CD4-positive, alpha-beta T cell treated with Interleukin-15 for 4 hours (primary cell): ENCODE results near the gene PAPPA2.

Experiments
- DNase-seq: peaks from one replicate; pipeline ENCODE4 v3.0.0-alpha.2; 2020; ENCODE audit warnings: low spot score

PAPPA2 gene

DNA sequence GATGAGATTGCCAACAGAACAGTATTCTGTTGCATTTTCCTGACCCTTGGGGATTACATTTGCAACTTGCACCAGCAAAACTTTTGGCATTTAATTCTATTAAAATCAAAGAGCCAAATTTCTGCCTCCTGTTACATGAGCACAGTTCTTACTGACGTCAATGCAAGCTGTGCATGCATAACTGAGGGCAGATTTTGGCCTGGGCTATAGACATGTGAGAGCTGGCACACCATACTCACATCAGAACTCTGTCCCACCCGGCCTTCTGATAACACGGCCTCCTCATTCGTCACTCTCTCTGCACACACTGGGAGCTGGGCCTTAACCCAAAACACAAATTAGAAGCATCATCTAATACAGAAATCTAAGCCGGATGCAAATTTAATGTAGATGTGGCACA, 31.5 kb downstream of the PAPPA2 start:
- DNase-seq: no peak

- DNase-seq: no peak
Measured at GRCh38 chr1:176499671-176500070, 36.7 kb downstream of the PAPPA2 start.

DNA sequence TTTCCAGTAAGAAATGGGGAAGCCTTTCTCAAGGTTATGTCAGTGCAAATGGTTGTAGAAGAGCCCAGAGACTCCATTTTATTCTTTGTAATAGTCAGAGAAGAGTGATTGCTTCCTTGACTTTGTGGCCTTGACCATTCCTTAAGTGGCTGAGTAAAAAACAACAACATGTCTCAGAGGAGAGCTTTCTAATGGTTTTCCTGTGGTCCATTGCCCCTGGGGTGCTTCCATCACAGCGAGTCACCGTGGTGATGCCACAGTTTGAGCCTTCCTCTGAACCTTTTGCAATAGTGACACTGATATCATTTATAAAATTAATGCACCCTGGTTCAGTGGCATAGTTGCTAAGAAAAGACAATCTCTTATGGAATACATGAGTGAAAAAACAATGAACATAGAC, 38.6 kb downstream of the PAPPA2 start:
- no peak for DNase-seq

DNA sequence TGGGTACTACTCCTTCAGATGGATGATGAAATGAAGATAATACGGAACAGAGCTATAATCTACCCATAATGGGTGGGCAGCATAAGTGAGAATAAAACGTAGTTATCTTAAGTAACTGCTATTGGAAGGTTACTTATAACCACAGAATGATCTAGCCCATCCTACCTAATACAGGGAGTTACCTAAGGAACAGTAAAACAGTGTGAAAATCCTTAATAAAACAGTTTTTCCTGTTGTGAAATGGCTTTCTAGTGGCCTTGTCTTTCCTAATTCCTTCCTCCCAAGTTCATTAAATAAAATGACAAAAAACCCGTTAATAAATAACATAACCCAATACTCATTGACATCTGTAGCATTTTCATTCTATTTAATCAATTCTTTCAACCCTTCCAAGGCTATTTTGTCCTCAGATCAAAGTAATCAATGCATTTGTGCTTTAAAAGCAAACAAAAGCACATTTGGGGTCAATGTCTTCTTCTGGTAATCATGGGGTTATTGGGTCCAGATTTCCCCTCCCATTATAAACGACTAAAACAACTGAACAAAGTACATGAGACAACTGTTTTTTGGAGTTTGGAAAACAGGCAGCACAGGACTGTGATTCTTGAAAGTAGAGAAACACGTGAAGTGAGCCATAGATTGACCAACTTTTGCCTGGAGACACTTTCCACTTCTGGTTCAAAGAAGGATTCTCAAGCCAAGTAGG, 42.0 kb downstream of the PAPPA2 start:
- DNase-seq: no peak

DNA sequence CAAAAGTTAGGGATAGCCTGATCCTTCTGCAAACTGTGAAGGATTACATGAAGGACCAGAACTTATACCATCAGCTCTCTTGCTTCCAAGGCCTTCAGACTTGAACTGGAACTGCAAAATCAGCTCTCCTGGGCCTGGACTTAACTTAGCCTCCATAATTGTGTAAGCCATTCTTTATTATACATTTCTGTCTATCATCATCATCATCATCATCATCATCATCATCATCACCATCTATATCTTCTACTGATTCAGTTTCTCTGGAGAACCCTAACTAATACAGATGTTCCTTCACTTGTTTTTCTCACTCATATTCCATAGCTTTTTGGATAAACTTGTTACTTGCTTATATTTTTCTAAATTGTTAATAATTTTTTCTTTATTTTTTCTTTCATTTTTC, 50.0 kb downstream of the PAPPA2 start:
- no peak for DNase-seq

GRCh38 chr1:176515310-176515709, 52.3 kb downstream of the PAPPA2 start:
- DNase-seq: no peak

DNA sequence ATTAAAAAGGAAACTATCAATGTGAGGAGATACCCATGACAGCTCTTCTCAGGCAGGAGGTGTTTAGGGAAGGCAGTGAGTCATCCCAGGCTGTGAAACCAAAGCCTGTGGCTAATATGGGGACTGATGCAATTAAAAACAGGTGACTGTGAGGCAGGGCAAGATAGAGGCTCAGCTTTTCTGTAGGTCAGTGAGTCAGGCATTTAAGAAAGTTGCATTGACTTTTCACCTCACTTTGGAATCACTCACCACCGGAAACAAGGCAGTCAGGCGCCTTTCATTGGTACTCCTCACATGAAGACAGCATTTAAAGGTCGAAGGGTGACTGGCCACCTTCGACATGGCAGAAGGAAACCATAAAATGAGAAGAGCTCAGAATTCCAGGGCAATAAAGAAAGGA, 54.5 kb downstream of the PAPPA2 start:
- DNase-seq: no peak

DNA sequence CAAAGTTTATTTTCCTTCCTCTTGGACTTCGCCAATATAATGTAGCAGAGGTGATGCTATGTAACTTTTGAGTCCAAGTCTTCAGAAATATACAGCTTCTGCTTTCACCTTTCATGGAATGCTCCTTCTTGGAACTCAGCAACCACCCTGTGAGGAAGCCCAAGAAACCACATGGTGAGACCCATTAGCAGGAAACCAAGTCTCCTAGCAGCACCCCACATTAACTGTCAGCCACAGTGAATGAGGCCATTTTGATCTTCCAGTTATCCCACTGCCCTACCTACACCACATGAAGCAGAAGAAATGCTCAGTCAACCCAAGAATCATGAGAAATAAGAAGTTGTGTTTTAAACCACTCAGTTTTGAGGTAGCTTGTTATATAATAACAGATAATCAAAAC, 58.2 kb downstream of the PAPPA2 start:
- no peak for DNase-seq

DNA sequence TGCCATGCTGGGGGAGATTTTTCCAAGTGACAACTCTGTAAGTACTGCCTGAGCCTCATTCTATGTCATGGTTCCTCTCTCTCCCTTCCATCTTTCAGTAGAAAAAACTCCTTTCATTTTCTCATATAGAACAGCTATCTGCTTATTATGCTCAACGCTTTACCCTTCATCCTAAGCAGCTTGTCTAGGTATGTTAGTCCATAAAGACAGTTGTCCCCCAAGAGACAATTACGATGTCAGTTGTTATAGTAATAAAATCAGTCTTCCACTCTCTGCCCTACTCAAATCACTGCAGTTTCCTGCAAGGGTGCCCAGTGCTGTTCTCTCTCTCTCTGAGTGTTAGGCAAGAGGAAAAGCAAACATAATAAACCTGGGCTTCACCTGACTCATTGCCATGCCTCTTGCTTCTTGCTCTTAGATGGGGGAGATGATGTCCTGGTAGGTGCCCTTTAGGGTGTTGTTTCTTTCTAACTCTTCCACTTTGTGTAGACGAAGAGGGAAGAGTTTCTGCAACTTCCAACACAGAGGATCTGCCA, 59.4 kb downstream of the PAPPA2 start:
- DNase-seq: no peak

GRCh38 chr1:176529395-176530090, 66.6 kb downstream of the PAPPA2 start:
- DNase-seq: no peak

DNA sequence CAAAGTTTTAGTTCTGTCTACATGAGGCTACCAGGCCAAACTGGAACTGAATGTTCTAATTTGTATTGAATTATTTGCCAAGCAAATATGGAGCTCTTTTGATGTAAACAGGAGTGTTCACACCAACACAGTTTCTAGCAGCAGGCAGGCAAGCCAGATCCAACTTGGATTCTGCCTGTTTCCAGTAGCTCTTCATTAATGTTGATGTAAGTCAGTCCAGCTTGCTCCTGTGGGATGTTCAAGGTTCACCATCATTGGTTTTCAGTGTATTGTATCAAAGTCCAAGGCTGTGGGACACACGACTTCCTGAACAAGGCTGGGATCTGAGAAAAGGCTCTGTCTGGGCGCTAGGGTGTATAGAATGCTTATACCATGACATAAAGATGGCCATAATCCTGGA, 68.1 kb downstream of the PAPPA2 start:
- no peak for DNase-seq

DNA sequence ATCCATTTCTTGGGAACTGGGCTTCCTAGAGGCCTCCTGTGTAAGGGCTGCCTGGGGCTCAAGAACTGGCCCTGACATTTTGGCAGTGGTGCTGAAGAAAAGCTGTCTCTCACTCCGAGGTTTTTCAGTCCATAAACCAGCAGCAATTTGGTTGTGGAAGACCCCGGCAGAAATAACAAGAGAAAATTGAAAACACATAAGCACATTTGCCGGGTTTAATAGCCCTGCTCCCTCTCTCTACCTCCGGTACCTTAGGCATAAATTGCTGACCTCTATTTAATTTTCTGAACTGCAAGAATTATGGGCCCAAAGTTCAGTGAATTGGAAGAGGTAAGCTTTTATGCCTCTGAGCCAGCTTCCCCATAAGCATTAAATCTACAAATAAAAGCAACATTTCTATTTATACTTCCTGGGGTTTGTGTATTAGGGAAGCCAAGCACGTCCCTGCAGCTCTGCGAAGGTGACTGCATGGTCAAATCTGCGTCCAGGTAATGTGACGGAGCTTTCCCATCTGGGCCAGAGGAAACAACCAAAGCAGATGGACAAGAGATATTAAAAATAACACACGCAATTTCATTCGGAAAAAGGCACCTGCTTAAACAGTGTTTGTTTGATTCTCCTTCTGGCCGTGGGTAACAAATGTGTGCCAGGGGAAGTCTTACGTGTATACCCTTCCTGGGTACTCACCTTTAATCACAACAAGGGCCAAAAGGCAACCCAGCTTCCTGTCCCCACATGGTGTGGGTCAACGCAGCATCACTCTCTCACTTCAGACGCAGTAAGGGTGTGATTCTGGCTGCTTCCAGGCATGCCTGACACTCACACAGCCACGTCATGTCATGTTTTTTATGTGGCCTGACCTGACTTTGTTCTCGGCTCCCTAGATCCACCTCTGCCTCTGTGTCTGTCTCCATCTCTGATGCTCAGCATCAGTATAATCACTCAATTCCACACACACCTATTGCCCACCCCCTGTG, 69.2 kb downstream of the PAPPA2 start:
- no peak for DNase-seq

GRCh38 chr1:176533020-176533419, 70.0 kb downstream of the PAPPA2 start:
- DNase-seq: no peak

DNA sequence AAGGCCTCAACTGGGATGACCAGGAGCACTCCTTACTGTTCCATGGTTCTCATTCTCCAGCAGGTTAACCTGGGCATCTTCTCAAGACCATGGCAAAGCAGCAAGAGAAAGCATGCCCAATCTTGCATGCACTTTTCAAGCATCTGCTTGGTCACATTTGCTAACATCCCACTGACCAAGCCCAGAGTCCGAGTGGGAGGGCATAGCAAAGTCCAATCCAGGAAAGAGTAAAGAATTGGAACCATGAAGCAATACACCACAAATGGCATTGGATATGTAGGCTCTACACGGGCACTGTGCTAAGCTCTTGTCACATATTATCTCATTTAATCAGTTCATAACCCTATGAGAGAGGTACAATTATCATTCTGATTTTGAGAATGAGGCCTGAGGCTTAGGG, 73.6 kb downstream of the PAPPA2 start:
- no peak for DNase-seq

DNA sequence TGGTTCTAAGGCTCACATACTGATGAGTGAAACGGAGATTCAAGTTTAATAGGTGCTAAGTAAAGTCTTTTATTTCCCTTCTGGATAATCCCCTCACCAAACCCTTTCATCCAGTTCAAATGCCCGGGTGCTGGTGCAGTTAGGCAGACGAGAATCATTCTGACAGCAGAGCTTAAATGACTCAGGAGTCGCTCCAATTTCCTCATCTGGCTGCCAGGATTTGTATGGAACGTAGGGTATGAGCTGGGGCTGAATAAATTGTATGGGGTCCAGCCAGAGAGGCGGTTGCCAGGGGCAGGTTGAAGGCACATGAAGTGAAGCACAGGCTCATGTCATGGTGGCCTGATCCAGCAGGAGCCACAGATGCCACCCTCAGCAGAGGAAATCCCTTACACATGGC, 76.0 kb downstream of the PAPPA2 start:
- no peak for DNase-seq

GRCh38 chr1:176540428-176540827, 77.5 kb downstream of the PAPPA2 start:
- DNase-seq: no peak

DNA sequence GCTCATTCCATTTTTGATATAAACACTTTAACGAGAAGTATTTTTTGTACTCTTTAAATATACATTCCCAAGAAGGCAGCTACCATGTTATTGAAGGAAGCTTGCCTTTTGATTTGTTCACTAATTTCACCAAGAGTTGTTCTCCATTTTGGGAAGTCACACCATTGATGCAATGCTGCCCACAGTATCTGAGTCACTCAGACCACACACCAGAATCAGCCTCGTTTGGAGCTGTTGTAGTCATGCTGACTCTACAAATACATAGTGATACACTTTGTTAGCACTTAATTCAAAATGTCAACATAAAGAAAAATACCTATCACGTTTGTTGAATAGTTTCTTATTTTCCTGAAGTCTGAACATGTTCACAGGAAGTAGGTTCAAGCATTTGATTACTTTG, 78.7 kb downstream of the PAPPA2 start:
- DNase-seq: no peak

- no peak for DNase-seq
Measured at GRCh38 chr1:176542352-176542751, 79.4 kb downstream of the PAPPA2 start.

GRCh38 chr1:176543360-176544129, 80.6 kb downstream of the PAPPA2 start:
- no peak for DNase-seq

DNA sequence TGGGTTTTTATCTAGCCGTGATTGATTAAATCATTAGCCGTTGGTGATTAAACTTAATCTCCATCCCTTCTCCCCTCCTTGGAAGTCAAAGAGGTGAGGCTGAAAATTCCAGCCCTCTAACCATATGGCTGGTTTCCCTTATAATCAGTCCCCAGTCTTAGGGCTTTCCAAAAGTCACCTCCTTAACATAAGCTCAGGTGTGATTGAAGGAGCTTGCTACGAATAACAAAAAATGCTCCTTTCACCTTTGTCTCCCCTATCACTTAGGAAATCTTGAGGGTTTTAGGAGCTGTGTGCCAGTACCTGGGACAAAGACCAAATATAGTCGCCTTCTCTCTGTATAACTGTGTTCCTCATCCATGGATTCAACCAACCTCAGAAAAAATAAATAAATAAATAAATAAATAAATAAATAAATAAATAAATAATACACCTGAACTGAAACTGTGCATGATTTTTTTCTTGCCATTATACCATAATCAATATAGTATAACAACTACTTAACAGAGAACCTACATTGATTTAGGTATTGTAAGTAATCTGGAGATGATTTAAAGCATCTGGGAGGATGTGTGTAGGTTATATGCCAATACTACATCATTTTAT, 82.2 kb downstream of the PAPPA2 start:
- DNase-seq: no peak

GRCh38 chr1:176546825-176547224, 83.8 kb downstream of the PAPPA2 start:
- DNase-seq: no peak
